GM18867 (cell line): Measurements from ENCODE around the gene TBC1D23.
A peak's percentile ranks its signal among the peaks of the same experiment; 100 is the strongest.
"Not testable (repeated sequence)": the region's sequence is repeated elsewhere in the genome, so short reads cannot be mapped to it uniquely, and the experiment has no call there.

ENCODE experiments used
- ATAC-seq: cut with Tn5 transposase; IDR thresholded peaks from one replicate; pipeline ENCODE4 v1.9.1; 2021; ENCODE audit warnings: mild to moderate bottlenecking, moderate library complexity; ENCODE audit not compliant: unreplicated experiment

Gene TBC1D23

GRCh38 chr3:100289339-100289738 lies 28.5 kb downstream of the TBC1D23 start:
- no peak for ATAC-seq

- no peak for ATAC-seq
These were observed 34.3 kb downstream of the TBC1D23 start for GRCh38 chr3:100295089-100295488.

GRCh38 chr3:100297784-100298183 lies 37.0 kb downstream of the TBC1D23 start:
- no peak for ATAC-seq

GRCh38 chr3:100299016-100299415 lies 38.2 kb downstream of the TBC1D23 start:
- no peak for ATAC-seq

- no peak for ATAC-seq
These were observed 45.9 kb downstream of the TBC1D23 start for GRCh38 chr3:100306695-100307094.

- no peak for ATAC-seq
These were observed 49.7 kb downstream of the TBC1D23 start for GRCh38 chr3:100310355-100310965.

GRCh38 chr3:100311011-100311410 lies 50.2 kb downstream of the TBC1D23 start:
- ATAC-seq: no peak

GRCh38 chr3:100316641-100317069 lies 55.9 kb downstream of the TBC1D23 start:
- peak; percentile 81 for ATAC-seq

GRCh38 chr3:100317912-100318311 lies 57.1 kb downstream of the TBC1D23 start:
- peak; percentile 71 for ATAC-seq

GRCh38 chr3:100319951-100320350 lies 59.2 kb downstream of the TBC1D23 start:
- ATAC-seq: no peak

- ATAC-seq: no peak
These were observed 63.3 kb downstream of the TBC1D23 start for GRCh38 chr3:100324044-100324443.

GRCh38 chr3:100325827-100326226 lies 65.0 kb downstream of the TBC1D23 start:
- no peak for ATAC-seq

- not testable (repeated sequence) for ATAC-seq
These were observed 66.6 kb downstream of the TBC1D23 start for GRCh38 chr3:100327377-100327776.

- ATAC-seq: no peak
These were observed 69.2 kb downstream of the TBC1D23 start for GRCh38 chr3:100329800-100330489.

- ATAC-seq: no peak
These were observed 69.9 kb downstream of the TBC1D23 start for GRCh38 chr3:100330651-100331050.

- ATAC-seq: no peak
These were observed 70.9 kb downstream of the TBC1D23 start for GRCh38 chr3:100331660-100332059.

GRCh38 chr3:100333051-100333450 lies 72.3 kb downstream of the TBC1D23 start:
- ATAC-seq: no peak

- ATAC-seq: peak; percentile 29
These were observed 73.2 kb downstream of the TBC1D23 start for GRCh38 chr3:100333970-100334487.

GRCh38 chr3:100334488-100335351 lies 73.9 kb downstream of the TBC1D23 start, which contains the start of gene NIT2:
Gene NIT2 (plus strand): TSS chr3:100334757. CDS start chr3:100334792, 35 bp downstream.
- ATAC-seq: peak; percentile 98

- peak; percentile 50 for ATAC-seq
These were observed 74.6 kb downstream of the TBC1D23 start for GRCh38 chr3:100335434-100335833.

- ATAC-seq: not testable (repeated sequence)
These were observed 75.4 kb downstream of the TBC1D23 start for GRCh38 chr3:100336229-100336628.
